Measurements from ENCODE around the gene UBE2R2.

UBE2R2 gene

DNA sequence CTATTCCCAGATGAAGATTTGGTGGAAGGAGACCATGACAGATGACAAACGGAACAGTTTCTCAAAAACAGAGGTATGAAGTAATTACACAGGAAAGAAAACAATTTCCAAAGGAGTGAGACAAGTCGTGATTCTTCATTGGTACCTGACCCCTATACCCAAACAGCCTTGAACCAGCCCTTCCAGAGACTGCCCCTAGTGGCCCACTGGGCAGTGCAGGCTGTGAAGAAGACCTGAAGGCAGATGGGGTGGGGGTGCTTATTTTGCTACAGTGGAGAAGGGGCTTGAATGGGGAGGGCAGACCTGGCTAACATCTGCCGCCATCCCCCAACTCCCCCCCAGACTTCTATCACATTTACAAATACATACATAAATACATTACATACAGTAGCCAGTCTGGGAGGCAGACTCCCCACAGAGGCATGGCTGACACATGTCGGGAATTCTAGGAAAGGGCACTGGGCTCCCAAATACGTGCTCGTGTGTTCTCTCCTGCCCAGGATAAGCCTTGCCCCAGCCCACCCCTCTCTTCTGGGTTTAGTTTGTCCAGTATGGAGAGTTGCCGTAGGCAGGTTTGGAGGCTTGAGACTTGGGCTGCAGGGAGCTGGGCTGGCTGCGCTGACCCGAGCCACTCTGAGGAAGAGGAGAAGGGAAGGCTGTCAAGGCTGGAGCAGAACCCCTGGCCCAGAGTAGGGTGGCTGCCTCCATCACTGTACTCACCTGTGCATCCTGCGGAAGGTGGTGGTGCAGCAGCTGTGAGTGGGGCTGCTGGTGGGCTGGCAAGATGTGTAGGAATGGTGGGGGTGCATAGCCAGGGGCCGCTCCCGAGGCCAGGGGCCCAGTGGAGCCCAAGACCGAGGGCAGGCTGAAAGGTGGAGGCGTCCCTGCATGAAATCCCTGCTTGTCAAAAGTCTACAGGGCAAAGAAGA, 105.3 kb downstream of the UBE2R2 start:
- peak; percentile 42 for DNase-seq (ENCODE audit: low read depth)
- no peak overlapping the region for H3K4me3 ChIP-seq (ENCODE audit: low read depth, low read length)
- TF ChIP-seq, protein P1, sequence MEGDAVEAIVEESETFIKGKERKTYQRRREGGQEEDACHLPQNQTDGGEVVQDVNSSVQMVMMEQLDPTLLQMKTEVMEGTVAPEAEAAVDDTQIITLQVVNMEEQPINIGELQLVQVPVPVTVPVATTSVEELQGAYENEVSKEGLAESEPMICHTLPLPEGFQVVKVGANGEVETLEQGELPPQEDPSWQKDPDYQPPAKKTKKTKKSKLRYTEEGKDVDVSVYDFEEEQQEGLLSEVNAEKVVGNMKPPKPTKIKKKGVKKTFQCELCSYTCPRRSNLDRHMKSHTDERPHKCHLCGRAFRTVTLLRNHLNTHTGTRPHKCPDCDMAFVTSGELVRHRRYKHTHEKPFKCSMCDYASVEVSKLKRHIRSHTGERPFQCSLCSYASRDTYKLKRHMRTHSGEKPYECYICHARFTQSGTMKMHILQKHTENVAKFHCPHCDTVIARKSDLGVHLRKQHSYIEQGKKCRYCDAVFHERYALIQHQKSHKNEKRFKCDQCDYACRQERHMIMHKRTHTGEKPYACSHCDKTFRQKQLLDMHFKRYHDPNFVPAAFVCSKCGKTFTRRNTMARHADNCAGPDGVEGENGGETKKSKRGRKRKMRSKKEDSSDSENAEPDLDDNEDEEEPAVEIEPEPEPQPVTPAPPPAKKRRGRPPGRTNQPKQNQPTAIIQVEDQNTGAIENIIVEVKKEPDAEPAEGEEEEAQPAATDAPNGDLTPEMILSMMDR (IDR thresholded peaks at IDR 0.05; ENCODE audit: insufficient read depth, low read depth, low read length, missing control alignments) = peak; percentile 74

DNA sequence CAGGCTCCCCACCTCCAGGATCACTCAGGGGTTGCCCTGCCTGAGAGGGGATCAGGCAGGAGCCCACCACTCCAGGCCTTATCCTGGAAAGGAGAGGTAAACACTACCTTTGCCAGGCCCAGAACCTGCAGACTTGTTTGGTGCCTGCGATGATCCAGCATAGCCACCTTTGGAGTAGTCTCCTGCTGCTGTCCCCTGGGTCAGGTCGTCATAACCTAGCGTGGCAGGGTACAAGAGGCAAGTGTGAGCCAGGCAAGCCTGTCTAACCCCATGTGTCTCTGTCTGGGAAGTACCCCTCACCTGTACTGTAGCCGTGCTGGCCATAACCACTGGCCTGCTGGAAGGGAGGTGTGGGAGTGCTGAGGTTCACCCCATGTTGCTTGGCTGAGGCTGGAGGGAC, 106.1 kb downstream of the UBE2R2 start:
- DNase-seq (ENCODE audit: low read depth) = no peak
- H3K4me3 ChIP-seq (ENCODE audit: low read depth, low read length) = no peak overlapping the region
- TF ChIP-seq, protein P1 (IDR thresholded peaks at IDR 0.05; ENCODE audit: insufficient read depth, low read depth, low read length, missing control alignments) = no peak

DNA sequence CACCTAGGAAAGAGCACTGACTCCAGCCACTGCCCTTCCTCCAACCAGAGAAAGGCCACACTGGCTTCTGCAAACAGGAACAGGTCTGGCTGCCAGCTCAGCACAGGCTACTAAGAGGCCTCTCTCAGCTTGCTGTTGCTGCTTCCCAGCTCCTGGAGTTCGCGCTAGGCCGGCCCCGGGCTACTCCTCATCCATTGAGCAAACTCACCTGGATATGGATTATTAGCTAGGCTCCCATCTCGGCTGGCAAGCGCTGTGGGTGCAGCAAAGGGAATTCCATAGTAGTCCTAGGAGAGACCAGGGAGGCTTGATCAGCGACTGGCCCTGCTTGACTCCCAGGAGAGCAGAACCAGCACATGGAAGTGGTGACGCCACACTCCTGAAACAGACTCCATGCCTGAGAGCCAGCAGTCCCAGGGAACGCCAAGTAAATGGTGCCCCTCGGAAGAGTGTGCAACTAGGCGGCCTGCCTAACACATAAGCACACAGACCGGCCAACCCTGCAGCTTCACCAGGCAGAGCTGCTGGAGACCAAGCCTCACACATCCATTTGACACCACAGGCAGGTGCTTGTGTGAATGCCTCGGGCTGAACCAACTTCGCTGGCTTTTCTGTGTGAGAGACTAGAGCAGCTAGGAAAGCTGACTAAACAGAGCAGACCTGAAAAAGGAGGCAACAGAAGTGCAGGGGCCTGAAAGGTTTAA, 107.2 kb downstream of the UBE2R2 start:
- no peak for DNase-seq (ENCODE audit: low read depth)
- H3K4me3 ChIP-seq (ENCODE audit: low read depth, low read length) = no peak overlapping the region
- TF ChIP-seq, protein P1 (IDR thresholded peaks at IDR 0.05; ENCODE audit: insufficient read depth, low read depth, low read length, missing control alignments) = no peak

DNA sequence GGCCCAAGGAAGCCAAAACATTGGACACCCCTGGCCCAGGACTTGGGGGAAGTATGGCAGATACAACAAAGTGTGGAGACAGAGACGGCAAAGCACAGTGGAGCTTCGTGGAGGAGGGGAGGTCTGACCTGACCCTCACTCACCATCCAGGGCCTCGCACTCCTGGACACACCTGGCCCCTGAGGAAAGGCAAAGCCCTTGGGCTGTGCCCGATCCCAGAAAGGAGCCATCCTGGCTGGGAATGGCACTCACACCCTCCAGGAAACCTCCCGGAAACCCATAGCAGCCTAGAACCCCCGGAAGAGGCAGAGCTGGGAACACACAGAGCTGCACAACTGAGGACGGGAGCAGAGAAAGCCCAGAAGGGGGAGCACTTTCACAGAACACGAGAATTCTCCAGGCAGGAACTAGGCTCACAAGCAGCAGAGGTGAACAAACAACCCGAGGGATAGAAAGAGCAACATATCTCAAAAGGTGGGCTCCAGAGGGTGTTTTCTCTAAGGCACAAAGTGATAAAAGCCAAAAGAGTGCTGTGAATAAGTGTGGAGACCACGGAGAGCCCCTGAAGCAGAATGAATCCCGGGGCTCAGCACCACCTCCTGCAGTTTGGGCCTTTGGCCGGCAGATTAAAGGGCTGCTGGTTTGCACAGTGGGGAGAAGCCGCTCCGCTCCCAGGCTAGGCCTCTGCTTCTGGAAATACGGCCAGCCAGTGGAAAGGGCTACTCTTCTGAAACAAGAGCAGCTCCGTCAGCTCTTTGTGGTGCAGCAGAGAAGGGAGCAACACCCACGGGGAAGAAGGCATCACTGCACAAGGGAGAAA, 108.2 kb downstream of the UBE2R2 start:
- peak; percentile 51 for DNase-seq (ENCODE audit: low read depth)
- H3K4me3 ChIP-seq (ENCODE audit: low read depth, low read length) = no peak overlapping the region
- TF ChIP-seq, protein P1 (IDR thresholded peaks at IDR 0.05; ENCODE audit: insufficient read depth, low read depth, low read length, missing control alignments) = peak; percentile 40

DNA sequence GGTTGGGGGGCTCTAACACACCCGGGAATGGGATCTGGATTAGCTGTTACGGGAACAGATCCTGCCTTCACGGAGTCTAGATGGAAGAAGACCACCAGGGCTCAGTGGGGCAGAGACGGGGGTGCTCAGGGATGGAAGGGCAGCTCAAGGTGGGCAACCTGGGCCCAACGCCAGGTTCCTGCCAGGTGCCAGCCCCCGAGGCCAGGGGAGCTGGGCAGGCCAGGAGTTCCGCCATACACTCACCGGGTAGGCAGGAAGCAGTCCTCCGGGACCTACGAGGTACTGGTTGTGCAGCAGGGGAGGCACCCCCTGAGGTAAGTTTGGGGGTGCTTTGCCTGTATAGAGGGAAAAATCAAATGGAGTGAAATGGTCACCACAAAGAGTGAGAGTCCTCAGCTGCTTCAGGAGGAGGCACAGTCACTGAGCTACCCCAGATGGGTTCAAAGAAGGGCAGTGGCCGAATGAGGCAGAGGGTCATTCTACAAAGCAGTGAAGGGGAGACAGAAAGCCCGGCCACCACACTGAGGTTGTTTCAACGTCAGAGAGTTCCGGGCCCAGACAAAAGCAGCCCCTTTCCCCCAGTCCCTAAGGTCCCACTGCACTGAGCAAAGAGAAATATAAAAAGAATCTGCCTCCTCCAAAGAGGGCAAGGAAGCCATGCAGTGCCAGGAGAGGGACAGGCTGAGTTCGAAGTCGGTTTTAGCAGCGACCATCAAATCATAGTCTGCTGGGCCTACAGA, 110.0 kb downstream of the UBE2R2 start:
- TF ChIP-seq, protein P1 (IDR thresholded peaks at IDR 0.05; ENCODE audit: insufficient read depth, low read depth, low read length, missing control alignments) = no peak
- no peak for DNase-seq (ENCODE audit: low read depth)
- H3K4me3 ChIP-seq (ENCODE audit: low read depth, low read length) = no peak overlapping the region

DNA sequence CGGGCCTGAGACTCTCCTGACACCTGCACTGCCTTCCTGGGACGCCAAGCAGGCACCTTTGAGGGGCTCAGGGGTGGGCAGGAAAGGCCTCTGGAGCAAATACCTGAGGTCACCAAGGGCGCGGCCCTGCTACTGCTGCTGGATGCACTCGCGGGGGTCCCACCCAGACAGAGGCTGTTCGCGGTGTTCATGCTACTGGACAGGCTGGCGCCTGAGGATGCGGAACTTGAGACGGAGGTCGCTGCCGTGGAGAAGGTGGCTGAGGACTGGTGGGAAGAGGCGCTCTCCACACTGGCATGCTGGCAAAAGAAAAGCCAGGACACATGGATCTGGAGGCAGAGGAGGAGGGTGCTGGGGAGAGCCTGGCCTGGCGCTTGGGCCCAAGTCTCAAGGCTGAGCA, 110.7 kb downstream of the UBE2R2 start:
- H3K4me3 ChIP-seq (ENCODE audit: low read depth, low read length) = no peak overlapping the region
- TF ChIP-seq, protein P1 (IDR thresholded peaks at IDR 0.05; ENCODE audit: insufficient read depth, low read depth, low read length, missing control alignments) = no peak
- no peak for DNase-seq (ENCODE audit: low read depth)

Data from GM12865 (cell line).